SH-SY5Y (cell line): ENCODE data around the gene FXYD3.

Source experiments
- GATA2 ChIP-seq: IDR thresholded peaks from 2 replicates; pipeline ENCODE4 v1.6.1; 2011; ENCODE audit warnings: mild to moderate bottlenecking, low read depth, low read length
- GATA3 ChIP-seq: IDR thresholded peaks from 2 replicates; pipeline ENCODE4 v1.6.1; 2011; ENCODE audit warnings: low read depth, mild to moderate bottlenecking, low read length, moderate library complexity

DNA sequence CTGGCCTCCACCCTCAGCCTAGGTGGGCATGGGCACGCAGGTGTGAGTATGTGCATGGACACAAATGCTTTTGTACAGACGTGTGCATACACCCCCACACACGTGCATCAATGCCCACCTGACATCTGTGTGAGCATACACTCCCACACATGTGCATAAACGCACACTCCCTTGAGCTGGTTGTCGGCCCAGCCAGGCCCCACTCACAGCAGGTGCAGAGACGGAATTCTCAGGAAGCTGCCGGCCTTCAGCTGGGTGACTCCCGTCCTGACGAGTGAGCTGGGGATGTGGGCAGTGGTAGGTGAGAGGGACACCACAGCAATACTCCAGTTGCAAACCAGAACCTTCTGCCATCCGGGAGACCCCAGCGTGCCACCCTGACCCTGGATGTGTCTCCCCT lies 18.2 kb downstream of the FXYD3 start:
- no peak for TF ChIP-seq GATA2
- TF ChIP-seq GATA3: no peak
